Mucosa of rectum (tissue), 2 donors: ENCODE measurements around the gene CLINT1.

ENCODE experiments used
- H3K27ac ChIP-seq, 2 donors: one replicate each; pipeline ENCODE4 v1.7.0; 2013; ENCODE audit warnings: inconsistent platforms in 2 of 2, low read depth in 2 of 2, low read length in 2 of 2
- H3K27me3 ChIP-seq, 2 donors: one replicate each; pipeline ENCODE4 v1.7.0; 2013; ENCODE audit warnings: low read length in 2 of 2; ENCODE audit not compliant: control insufficient read depth in 2 of 2, insufficient read depth in 2 of 2
- H3K36me3 ChIP-seq, 2 donors: one replicate each; pipeline ENCODE4 v1.7.0; 2013; ENCODE audit warnings: low read length in 2 of 2; ENCODE audit not compliant: control insufficient read depth in 2 of 2, insufficient read depth in 2 of 2
- H3K4me1 ChIP-seq, 2 donors: one replicate each; pipeline ENCODE4 v1.7.0; 2013; ENCODE audit warnings: low read length in 2 of 2, mild to moderate bottlenecking in 1 of 2; ENCODE audit not compliant: control insufficient read depth in 2 of 2, insufficient read depth in 2 of 2
- H3K4me3 ChIP-seq, 2 donors: one replicate each; pipeline ENCODE4 v1.7.0; 2013; ENCODE audit warnings: low read length in 2 of 2
- H3K9ac ChIP-seq, 2 donors: one replicate each; pipeline ENCODE4 v1.7.0; 2013; ENCODE audit warnings: low read length in 2 of 2, low read depth in 1 of 2, mild to moderate bottlenecking in 1 of 2
- H3K9me3 ChIP-seq, 2 donors: one replicate each; pipeline ENCODE4 v1.7.0; 2013; ENCODE audit warnings: low read length in 2 of 2; ENCODE audit not compliant: control insufficient read depth in 2 of 2
- donor health status: healthy.
- donor health status: Normal muscosa, but diverticular disease.

Gene CLINT1

GRCh38 chr5:157820593-157821252 lies 38.2 kb downstream of the CLINT1 start:
- Histone ChIP-seq H3K27ac (no peak overlapping the region), H3K4me3 (no peak overlapping the region), H3K9me3 (no peaks in the 10 kb centered on the region), H3K36me3 (peaks cover 0 to 3% of the 10 kb centered on the region in 2 donors), H3K9ac (no peak overlapping the region), H3K27me3 (no peaks in the 10 kb centered on the region), H3K4me1 (peaks cover 3 to 11% of the 10 kb centered on the region in 2 donors)

GRCh38 chr5:157819502-157820115 lies 39.3 kb downstream of the CLINT1 start:
- Histone ChIP-seq H3K4me1 (peaks cover 3 to 11% of the 10 kb centered on the region in 2 donors), H3K27me3 (no peaks in the 10 kb centered on the region), H3K27ac (no peak overlapping the region), H3K9ac (no peak overlapping the region), H3K9me3 (no peaks in the 10 kb centered on the region), H3K36me3 (peaks cover 6 to 7% of the 10 kb centered on the region in 2 donors), H3K4me3 (no peak overlapping the region)

- no peak overlapping the region for H3K4me3 ChIP-seq
- peaks cover 14 to 15% of the 10 kb centered on the region in 2 donors for H3K36me3 ChIP-seq
- H3K27ac ChIP-seq = no peak overlapping the region
- no peaks in the 10 kb centered on the region for H3K27me3 ChIP-seq
- H3K9me3 ChIP-seq = no peaks in the 10 kb centered on the region
- H3K4me1 ChIP-seq = peaks cover 3 to 11% of the 10 kb centered on the region in 2 donors
- no peak overlapping the region for H3K9ac ChIP-seq
Measured at GRCh38 chr5:157818368-157818767, 40.6 kb downstream of the CLINT1 start.

GRCh38 chr5:157817928-157818327 lies 41.0 kb downstream of the CLINT1 start:
- peaks cover 18 to 19% of the 10 kb centered on the region in 2 donors for H3K36me3 ChIP-seq
- H3K9ac ChIP-seq = no peak overlapping the region
- no peaks in the 10 kb centered on the region for H3K27me3 ChIP-seq
- peaks cover 3 to 11% of the 10 kb centered on the region in 2 donors for H3K4me1 ChIP-seq
- H3K9me3 ChIP-seq = no peaks in the 10 kb centered on the region
- no peak overlapping the region for H3K27ac ChIP-seq
- H3K4me3 ChIP-seq = no peak overlapping the region

- Histone ChIP-seq H3K27me3 (no peaks in the 10 kb centered on the region), H3K4me1 (peaks cover 3 to 11% of the 10 kb centered on the region in 2 donors), H3K36me3 (peaks cover 22 to 25% of the 10 kb centered on the region in 2 donors), H3K4me3 (no peak overlapping the region), H3K27ac (no peak overlapping the region), H3K9me3 (no peaks in the 10 kb centered on the region), H3K9ac (no peak overlapping the region)
Measured at GRCh38 chr5:157817387-157817702, 41.6 kb downstream of the CLINT1 start.

- Histone ChIP-seq H3K4me3 (no peak overlapping the region), H3K4me1 (peaks cover 3 to 11% of the 10 kb centered on the region in 2 donors), H3K9me3 (no peaks in the 10 kb centered on the region), H3K27ac (no peak overlapping the region), H3K36me3 (peaks cover 25 to 26% of the 10 kb centered on the region in 2 donors), H3K9ac (no peak overlapping the region), H3K27me3 (no peaks in the 10 kb centered on the region)
Measured at GRCh38 chr5:157816682-157817386, 42.1 kb downstream of the CLINT1 start.

GRCh38 chr5:157812086-157812485 lies 46.9 kb downstream of the CLINT1 start:
- H3K27ac ChIP-seq = no peak overlapping the region
- H3K4me1 ChIP-seq = no peaks in the 10 kb centered on the region
- H3K9me3 ChIP-seq = no peaks in the 10 kb centered on the region
- no peak overlapping the region for H3K4me3 ChIP-seq
- H3K9ac ChIP-seq = no peak overlapping the region
- no peaks in the 10 kb centered on the region for H3K27me3 ChIP-seq
- H3K36me3 ChIP-seq = peaks cover 43 to 44% of the 10 kb centered on the region in 2 donors

- Histone ChIP-seq H3K27me3 (no peaks in the 10 kb centered on the region), H3K9me3 (no peaks in the 10 kb centered on the region), H3K9ac (no peak overlapping the region), H3K4me1 (no peaks in the 10 kb centered on the region), H3K27ac (no peak overlapping the region), H3K36me3 (peaks cover 50 to 51% of the 10 kb centered on the region in 2 donors), H3K4me3 (no peak overlapping the region)
Measured at GRCh38 chr5:157808043-157808442, 50.9 kb downstream of the CLINT1 start.

GRCh38 chr5:157802736-157803135 lies 56.2 kb downstream of the CLINT1 start:
- Histone ChIP-seq H3K9me3 (no peaks in the 10 kb centered on the region), H3K36me3 (peaks cover 29 to 33% of the 10 kb centered on the region in 2 donors)

GRCh38 chr5:157800137-157800536 lies 58.8 kb downstream of the CLINT1 start:
- Histone ChIP-seq H3K27ac (no peak overlapping the region), H3K27me3 (no peaks in the 10 kb centered on the region), H3K36me3 (peaks cover 18 to 26% of the 10 kb centered on the region in 2 donors), H3K4me1 (no peaks in the 10 kb centered on the region), H3K9ac (no peak overlapping the region), H3K4me3 (no peak overlapping the region), H3K9me3 (no peaks in the 10 kb centered on the region)

More at GRCh38 chr5:157802736-157803135, 56.2 kb downstream of the CLINT1 start:
- Histone ChIP-seq H3K9ac (no peak overlapping the region), H3K4me1 (no peaks in the 10 kb centered on the region), H3K4me3 (no peak overlapping the region), H3K27me3 (no peaks in the 10 kb centered on the region), H3K27ac (no peak overlapping the region)
